CD14-positive monocyte (primary cell): ENCODE data around the gene CUEDC1. TPM values are rescaled to one million over a fixed set of nuclear protein-coding genes. Genes with fewer than 3 reads are reported as not detected.

ENCODE experiments used
- DNase-seq, 3 donors: peaks; one replicate each; pipeline ENCODE4 v3.0.0-alpha.2; 2011 to 2022
- H2AFZ ChIP-seq: 2 replicates; pipeline ENCODE4 v1.6.0; 2012; ENCODE audit warnings: mild to moderate bottlenecking, low read depth, low read length, inconsistent platforms; ENCODE audit not compliant: insufficient read depth, poor library complexity, severe bottlenecking
- H3K27ac ChIP-seq, 2 donors: 1 replicate in 1 of 2; 2 replicates in 1 of 2; pipeline ENCODE4 v1.5.1; 2012 to 2013; ENCODE audit warnings: low read length in 2 of 2, control low read depth in 1 of 2, inconsistent platforms in 1 of 2, low read depth in 1 of 2, mild to moderate bottlenecking in 1 of 2
- H3K27me3 ChIP-seq, 2 donors: one replicate each; pipeline versions ENCODE4 v1.6.0 to v1.6.1; 2011 to 2013; ENCODE audit warnings: low read length in 2 of 2; ENCODE audit not compliant: control insufficient read depth in 2 of 2, insufficient read depth in 2 of 2
- H3K36me3 ChIP-seq, 2 donors: replicated peaks in 1 of 2; 1 replicate in 1 of 2; 2 replicates in 1 of 2; pipeline versions ENCODE4 v1.5.1 to v1.6.1; 2012 to 2013; ENCODE audit warnings: low read length in 2 of 2, control low read depth in 1 of 2, inconsistent platforms in 1 of 2, mild to moderate bottlenecking in 1 of 2; ENCODE audit not compliant: insufficient read depth in 2 of 2, control insufficient read depth in 1 of 2
- H3K4me1 ChIP-seq, 2 donors: 1 replicate in 1 of 2; 2 replicates in 1 of 2; pipeline versions ENCODE4 v1.5.1 to v1.6.1; 2012 to 2013; ENCODE audit warnings: low read length in 2 of 2, control low read depth in 1 of 2, inconsistent platforms in 1 of 2, mild to moderate bottlenecking in 1 of 2, moderate library complexity in 1 of 2; ENCODE audit not compliant: insufficient read depth in 2 of 2, control insufficient read depth in 1 of 2
- H3K4me2 ChIP-seq: replicated peaks from 2 replicates; pipeline ENCODE3; 2012; ENCODE audit warnings: low read length, moderate library complexity, mild to moderate bottlenecking; ENCODE audit not compliant: poor library complexity, severe bottlenecking; ENCODE audit errors: extremely low read depth
- H3K4me3 ChIP-seq, 3 experiments: fragments of 200-600 bp in 1 of 3; sonication (generic) in 1 of 3; replicated peaks in 1 of 3; 1 replicate in 2 of 3; 2 replicates in 1 of 3; pipeline ENCODE4 v1.5.1; 2011 to 2013; ENCODE audit warnings: low read length in 3 of 3, mild to moderate bottlenecking in 3 of 3, control low read depth in 2 of 3, low read depth in 2 of 3, inconsistent platforms in 1 of 3, moderate library complexity in 1 of 3
- H3K79me2 ChIP-seq: 2 replicates; pipeline ENCODE4 v1.6.0; 2012; ENCODE audit warnings: mild to moderate bottlenecking, control low read depth, inconsistent platforms, low read length, moderate library complexity; ENCODE audit not compliant: insufficient read depth
- H3K9ac ChIP-seq: 2 replicates; pipeline ENCODE4 v1.6.0; 2017; ENCODE audit warnings: low read length, mild to moderate bottlenecking; ENCODE audit not compliant: insufficient read depth, poor library complexity, severe bottlenecking
- H3K9me3 ChIP-seq, 2 donors: replicated peaks in 1 of 2; 1 replicate in 1 of 2; 2 replicates in 1 of 2; pipeline versions ENCODE4 v1.5.1 to v1.6.1; 2012 to 2013; ENCODE audit warnings: low read length in 2 of 2, control low read depth in 1 of 2; ENCODE audit not compliant: control insufficient read depth in 1 of 2, insufficient read depth in 1 of 2
- H4K20me1 ChIP-seq: 2 replicates; pipeline ENCODE4 v1.6.0; 2012; ENCODE audit warnings: mild to moderate bottlenecking, low read length, control low read depth, moderate library complexity; ENCODE audit not compliant: insufficient read depth
- H3K27ac Mint-ChIP-seq, 7 donors: one replicate each; pipeline ENCODE4 v1.8.0; 2020; ENCODE audit warnings: mild to moderate bottlenecking in 7 of 7, mixed read lengths in 7 of 7, moderate library complexity in 6 of 7, inconsistent platforms in 2 of 7
- H3K27me3 Mint-ChIP-seq, 3 donors: one replicate each; pipeline ENCODE4 v1.8.0; 2021 to 2022; ENCODE audit warnings: low read depth in 3 of 3, mild to moderate bottlenecking in 3 of 3, mixed read lengths in 3 of 3, moderate library complexity in 3 of 3, inconsistent platforms in 1 of 3
- H3K36me3 Mint-ChIP-seq, 2 donors: one replicate each; pipeline ENCODE4 v1.8.0; 2020; ENCODE audit warnings: mixed read lengths in 2 of 2, inconsistent platforms in 1 of 2, mild to moderate bottlenecking in 1 of 2
- H3K4me1 Mint-ChIP-seq: one replicate; pipeline ENCODE4 v1.8.0; 2020; ENCODE audit warnings: mild to moderate bottlenecking, mixed read lengths
- H3K4me3 Mint-ChIP-seq, 2 donors: one replicate each; pipeline ENCODE4 v1.8.0; 2020; ENCODE audit warnings: mild to moderate bottlenecking in 2 of 2, mixed read lengths in 2 of 2, moderate library complexity in 1 of 2
- H3K9me3 Mint-ChIP-seq, 7 donors: one replicate each; pipeline ENCODE4 v1.8.0; 2020 to 2022; ENCODE audit warnings: mixed read lengths in 7 of 7, mild to moderate bottlenecking in 6 of 7, moderate library complexity in 6 of 7, inconsistent platforms in 2 of 7
- WGBS: methylation state at CpG from one replicate; pipeline ENCODE4 v1.1.5; 2013; ENCODE audit warnings: missing lambda C conversion rate; ENCODE audit not compliant: insufficient coverage; 5-methylcytosine and 5-hydroxymethylcytosine counted together
- intact Hi-C, 2 donors: fragments of 100-400 bp; cut with micrococcal nuclease; formaldehyde crosslinking; loops; one replicate each; pipeline versions ENCODE4 v1.15.0 to v1.15.1; 2023
- polyA plus RNA-seq, 3 donors: library from polyadenylated mRNA; depleted of rRNA in 1 of 3; unstranded in 2 of 3; stranded (reverse) in 1 of 3; fragments of 300-500 nt in 2 of 3; fragments of >200 nt in 1 of 3; fragmentation: Illumina TruSeq in 2 of 3; gene quantifications; 1 replicate in 2 of 3; 2 replicates in 1 of 3; pipeline ENCODE4 v1.2.3, GENCODE V29; 2012 to 2021
- TF ChIP-seq, protein P1 (sequence below): fragments of 200-600 bp; IDR thresholded peaks from one replicate; pipeline ENCODE4 v1.8.0; 2022; ENCODE audit warnings: antibody characterized with exemption, mild to moderate bottlenecking

The CUEDC1 gene
- polyA plus RNA-seq, 3 donors: 4.2 to 31.0 (median 4.3) TPM

DNA sequence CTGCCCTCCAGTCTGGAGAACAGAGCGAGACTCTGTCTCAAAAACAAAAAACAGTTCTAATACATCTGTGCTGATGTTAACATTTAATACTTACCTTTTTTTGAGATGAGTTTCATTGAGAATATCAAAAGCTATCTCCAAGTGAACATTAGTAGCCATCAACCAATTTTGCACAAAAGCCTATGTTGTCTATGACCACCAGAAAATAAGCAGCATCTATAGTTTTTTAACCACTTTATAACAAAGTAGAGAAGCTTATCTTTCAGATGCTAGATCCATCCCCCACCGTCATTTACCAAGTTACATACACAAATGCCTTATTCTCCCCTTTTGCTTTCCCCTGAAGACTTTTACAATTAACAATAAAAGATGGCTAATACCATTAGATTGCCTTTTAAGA lies 47.8 kb upstream of the CUEDC1 start:
- no peak for DNase-seq
- no peaks in the 10 kb centered on the region for H3K9me3 Mint-ChIP-seq
- H3K27me3 Mint-ChIP-seq: peaks cover 0 to 3% (median 0%) of the 10 kb centered on the region in 3 donors
- peaks cover 62% of the 10 kb centered on the region for H3K79me2 ChIP-seq
- TF ChIP-seq, protein P1, sequence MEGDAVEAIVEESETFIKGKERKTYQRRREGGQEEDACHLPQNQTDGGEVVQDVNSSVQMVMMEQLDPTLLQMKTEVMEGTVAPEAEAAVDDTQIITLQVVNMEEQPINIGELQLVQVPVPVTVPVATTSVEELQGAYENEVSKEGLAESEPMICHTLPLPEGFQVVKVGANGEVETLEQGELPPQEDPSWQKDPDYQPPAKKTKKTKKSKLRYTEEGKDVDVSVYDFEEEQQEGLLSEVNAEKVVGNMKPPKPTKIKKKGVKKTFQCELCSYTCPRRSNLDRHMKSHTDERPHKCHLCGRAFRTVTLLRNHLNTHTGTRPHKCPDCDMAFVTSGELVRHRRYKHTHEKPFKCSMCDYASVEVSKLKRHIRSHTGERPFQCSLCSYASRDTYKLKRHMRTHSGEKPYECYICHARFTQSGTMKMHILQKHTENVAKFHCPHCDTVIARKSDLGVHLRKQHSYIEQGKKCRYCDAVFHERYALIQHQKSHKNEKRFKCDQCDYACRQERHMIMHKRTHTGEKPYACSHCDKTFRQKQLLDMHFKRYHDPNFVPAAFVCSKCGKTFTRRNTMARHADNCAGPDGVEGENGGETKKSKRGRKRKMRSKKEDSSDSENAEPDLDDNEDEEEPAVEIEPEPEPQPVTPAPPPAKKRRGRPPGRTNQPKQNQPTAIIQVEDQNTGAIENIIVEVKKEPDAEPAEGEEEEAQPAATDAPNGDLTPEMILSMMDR: no peak
- H3K9ac ChIP-seq: no peak overlapping the region
- H3K27ac Mint-ChIP-seq: peak overlapping the region in 3 of 7 donors; percentile 34 to 49 (median 37)
- no peak overlapping the region for H3K4me2 ChIP-seq
- H3K27me3 ChIP-seq: no peaks in the 10 kb centered on the region
- peaks cover 33% of the 10 kb centered on the region for H3K4me1 Mint-ChIP-seq
- H3K27ac ChIP-seq: no peak overlapping the region
- peaks cover 45 to 73% of the 10 kb centered on the region in 2 donors for H3K36me3 ChIP-seq
- H2AFZ ChIP-seq: no peak overlapping the region
- H3K36me3 Mint-ChIP-seq: peaks cover 43 to 44% of the 10 kb centered on the region in 2 donors
- intact Hi-C loops: no loop called here
- H3K9me3 ChIP-seq: no peaks in the 10 kb centered on the region
- H3K4me1 ChIP-seq: peaks cover 24 to 35% of the 10 kb centered on the region in 2 donors
- no peak overlapping the region for H3K4me3 ChIP-seq
- H3K4me3 Mint-ChIP-seq: no peak overlapping the region
- peaks cover 85% of the 10 kb centered on the region for H4K20me1 ChIP-seq
- 88% methylated on average over 1 of the region's 2 CpGs for WGBS

DNA sequence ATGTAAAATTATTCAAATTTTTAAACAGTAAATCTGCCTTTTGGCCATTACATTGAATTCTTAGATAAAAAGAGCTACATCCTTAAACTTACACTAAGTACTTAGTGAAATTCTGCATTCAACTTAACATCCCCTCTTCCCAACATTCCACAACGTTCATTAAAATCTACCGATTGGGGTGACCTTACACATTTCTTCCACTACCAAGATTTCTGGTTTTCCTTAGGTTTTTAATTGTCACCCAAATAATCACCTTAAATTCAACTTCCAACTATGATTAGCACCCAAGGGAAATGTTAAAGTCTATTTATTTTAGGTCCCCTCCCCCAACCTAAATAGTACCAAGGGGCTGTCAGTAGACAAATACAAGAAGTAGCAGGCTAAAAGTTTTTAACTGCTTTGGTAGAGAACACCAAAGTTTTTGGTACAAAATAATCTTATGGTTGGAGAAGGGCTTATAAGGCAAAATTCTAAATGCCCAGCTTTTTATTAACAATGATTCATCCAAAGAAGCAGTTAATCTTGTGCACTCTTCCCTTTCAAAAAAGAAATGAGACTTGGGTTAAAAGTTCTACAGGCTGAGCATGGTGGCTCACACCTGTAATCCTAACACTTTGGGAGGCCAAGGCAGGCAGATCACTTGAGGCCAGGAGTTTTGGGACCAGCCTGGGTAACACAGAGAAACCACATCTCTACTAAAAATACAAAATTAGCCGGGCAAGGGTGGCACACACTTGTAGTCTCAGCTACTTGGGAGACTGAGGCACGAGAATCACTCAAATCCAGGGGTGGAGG lies 47.1 kb upstream of the CUEDC1 start:
- intact Hi-C loops: no loop called here
- Mint-ChIP-seq H3K4me3 (no peak overlapping the region), H3K36me3 (peaks cover 49 to 50% of the 10 kb centered on the region in 2 donors), H3K9me3 (no peaks in the 10 kb centered on the region), H3K4me1 (peaks cover 28% of the 10 kb centered on the region), H3K27me3 (peaks cover 0 to 3% (median 0%) of the 10 kb centered on the region in 3 donors), H3K27ac (peak overlapping the region in 3 of 7 donors; percentile 36 to 49 (median 37))
- no peak overlapping the region for H3K4me3 ChIP-seq
- TF ChIP-seq, protein P1: no peak
- DNase-seq: no peak
- H3K4me2 ChIP-seq: no peak overlapping the region
- 83% methylated on average over 2 of the region's 4 CpGs for WGBS
- H3K27ac ChIP-seq: no peak overlapping the region
- H2AFZ ChIP-seq: no peak overlapping the region
- peaks cover 45 to 80% of the 10 kb centered on the region in 2 donors for H3K36me3 ChIP-seq
- peaks cover 85% of the 10 kb centered on the region for H4K20me1 ChIP-seq
- no peaks in the 10 kb centered on the region for H3K9me3 ChIP-seq
- no peaks in the 10 kb centered on the region for H3K27me3 ChIP-seq
- no peak overlapping the region for H3K9ac ChIP-seq
- peaks cover 19 to 29% of the 10 kb centered on the region in 2 donors for H3K4me1 ChIP-seq
- H3K79me2 ChIP-seq: peaks cover 62% of the 10 kb centered on the region
